Activated T-helper 1 cell treated with anti-CD3 and anti-CD28 coated beads, Interleukin-12 subunit alpha, Interleukin-12 subunit beta, Interleukin-2, Interleukin-4 antibody, amounts not matched to agents 30 ng/mL and 10 ng/mL and 1 ng/mL, durations not matched to agents 14 hours and 24 hours and 36 hours (primary cell): ENCODE results near the gene OTUB2. TPM values are rescaled to one million over a fixed set of nuclear protein-coding genes. Genes with fewer than 3 reads are reported as not detected.
A peak's percentile ranks its signal among the peaks of the same experiment; 100 is the strongest.

Source experiments
- DNase-seq: peaks from one replicate; pipeline ENCODE4 v3.0.0; 2021; ENCODE audit warnings: low spot score
- H3K27ac Mint-ChIP-seq: one replicate; pipeline ENCODE4 v1.8.0; 2021; ENCODE audit warnings: mild to moderate bottlenecking, mixed read lengths
- H3K27me3 Mint-ChIP-seq: one replicate; pipeline ENCODE4 v1.8.0; 2022; ENCODE audit warnings: mild to moderate bottlenecking, moderate library complexity, mixed read lengths; ENCODE audit not compliant: insufficient read depth
- H3K36me3 Mint-ChIP-seq: one replicate; pipeline ENCODE4 v1.8.0; 2021; ENCODE audit warnings: low read depth, mixed read lengths
- H3K4me1 Mint-ChIP-seq: one replicate; pipeline ENCODE4 v1.8.0; 2021; ENCODE audit warnings: low read depth, mixed read lengths
- H3K4me3 Mint-ChIP-seq: one replicate; pipeline ENCODE4 v1.8.0; 2021; ENCODE audit warnings: mild to moderate bottlenecking, moderate library complexity, mixed read lengths
- H3K9me3 Mint-ChIP-seq: one replicate; pipeline ENCODE4 v1.8.0; 2021; ENCODE audit warnings: mixed read lengths
- intact Hi-C: fragments of 100-400 bp; cut with micrococcal nuclease; formaldehyde crosslinking; loops from one replicate; pipeline ENCODE4 v1.15.1; 2024
- total RNA-seq: library from RNA; stranded (reverse); gene quantifications from 2 replicates; pipeline ENCODE4 v1.2.3, GENCODE V29; 2022

The OTUB2 gene
- total RNA-seq, 1 donor from 2014 or later = 1.5 TPM

DNA sequence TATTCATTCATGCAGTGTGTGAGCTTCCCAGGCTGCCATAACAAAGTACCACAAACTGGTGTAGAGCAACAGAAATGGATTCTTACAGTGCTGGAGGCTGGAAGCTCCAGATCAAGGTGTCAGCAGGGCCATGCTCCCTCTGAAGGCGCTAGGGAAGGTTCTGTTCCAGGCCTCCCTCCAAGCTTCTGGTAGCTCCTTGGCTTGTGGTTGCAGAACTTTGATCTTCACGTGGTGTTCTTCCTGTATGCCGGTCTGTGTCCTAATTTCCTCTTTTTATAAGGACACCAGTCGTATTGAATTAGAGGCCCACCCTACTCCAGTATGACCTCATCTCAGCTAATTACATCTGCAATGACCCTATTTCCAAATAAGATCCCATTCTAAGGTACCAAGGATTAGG is 3.1 kb downstream of the OTUB2 start:
- H3K27ac Mint-ChIP-seq = no peak overlapping the region
- H3K4me3 Mint-ChIP-seq = no peak overlapping the region
- intact Hi-C loops = loop anchor here (5.0 kb wide), 1 partner anchor 148 kb away; no protein-coding TSS in a partner anchor
- no peak for DNase-seq
- H3K4me1 Mint-ChIP-seq = peaks cover 20% of the 10 kb centered on the region
- H3K36me3 Mint-ChIP-seq = peaks cover 5% of the 10 kb centered on the region
- H3K27me3 Mint-ChIP-seq = no peaks in the 10 kb centered on the region
- H3K9me3 Mint-ChIP-seq = no peaks in the 10 kb centered on the region

DNA sequence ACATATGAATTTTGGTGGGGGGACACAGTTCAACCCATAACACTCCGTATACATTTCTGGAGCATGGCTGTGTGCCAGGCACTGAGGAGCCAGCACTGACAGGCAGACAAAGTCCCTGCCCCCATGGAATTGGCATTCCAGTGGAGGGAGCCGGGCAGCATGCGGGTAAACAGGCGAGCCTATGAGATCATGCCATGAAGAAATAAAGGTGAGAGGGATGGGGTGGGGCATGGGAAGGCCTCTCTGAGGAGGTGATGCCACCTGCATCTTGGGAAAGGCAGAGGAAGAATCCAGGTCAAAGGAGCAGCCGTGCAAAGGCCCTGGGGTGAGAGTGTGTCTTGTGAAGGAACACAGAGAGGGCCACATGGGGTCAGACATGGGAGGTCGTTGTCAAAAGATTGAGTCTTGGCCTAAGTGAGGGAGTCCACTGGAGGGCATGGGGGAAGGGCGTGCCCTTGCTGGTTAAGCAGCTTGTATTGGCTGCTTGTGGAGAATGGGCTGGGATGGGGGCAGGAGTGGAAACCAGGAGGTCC is 3.6 kb downstream of the OTUB2 start:
- Mint-ChIP-seq H3K36me3 (peaks cover 5% of the 10 kb centered on the region), H3K4me3 (no peak overlapping the region), H3K27ac (no peak overlapping the region), H3K4me1 (peaks cover 20% of the 10 kb centered on the region), H3K27me3 (no peaks in the 10 kb centered on the region), H3K9me3 (no peaks in the 10 kb centered on the region)
- DNase-seq = no peak
- intact Hi-C loops = loop anchor here (5.0 kb wide), 1 partner anchor 148 kb away; no protein-coding TSS in a partner anchor

DNA sequence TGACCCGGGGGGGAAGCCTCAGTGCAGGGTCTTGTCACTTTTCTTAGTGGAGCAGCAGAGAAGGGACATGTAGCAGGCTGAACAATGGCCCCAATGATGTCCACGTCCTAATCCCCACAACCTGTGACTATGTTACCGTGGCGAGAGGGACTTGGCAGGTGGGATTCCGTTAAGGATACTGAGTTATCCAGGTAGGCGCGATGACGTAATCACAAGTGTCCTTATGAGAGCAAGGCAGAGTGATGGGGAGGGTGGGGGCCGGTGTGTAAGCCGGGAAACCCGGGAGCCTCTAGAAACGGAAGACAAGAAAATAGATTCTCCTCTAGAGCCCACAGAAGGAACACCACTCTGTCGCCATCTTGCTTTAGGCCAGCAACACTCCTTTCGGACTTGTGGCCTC is 4.4 kb downstream of the OTUB2 start:
- Mint-ChIP-seq H3K36me3 (peaks cover 5% of the 10 kb centered on the region), H3K27me3 (no peaks in the 10 kb centered on the region), H3K4me1 (peaks cover 19% of the 10 kb centered on the region), H3K27ac (no peak overlapping the region), H3K9me3 (no peaks in the 10 kb centered on the region), H3K4me3 (no peak overlapping the region)
- intact Hi-C loops = no loop called here
- DNase-seq = no peak

DNA sequence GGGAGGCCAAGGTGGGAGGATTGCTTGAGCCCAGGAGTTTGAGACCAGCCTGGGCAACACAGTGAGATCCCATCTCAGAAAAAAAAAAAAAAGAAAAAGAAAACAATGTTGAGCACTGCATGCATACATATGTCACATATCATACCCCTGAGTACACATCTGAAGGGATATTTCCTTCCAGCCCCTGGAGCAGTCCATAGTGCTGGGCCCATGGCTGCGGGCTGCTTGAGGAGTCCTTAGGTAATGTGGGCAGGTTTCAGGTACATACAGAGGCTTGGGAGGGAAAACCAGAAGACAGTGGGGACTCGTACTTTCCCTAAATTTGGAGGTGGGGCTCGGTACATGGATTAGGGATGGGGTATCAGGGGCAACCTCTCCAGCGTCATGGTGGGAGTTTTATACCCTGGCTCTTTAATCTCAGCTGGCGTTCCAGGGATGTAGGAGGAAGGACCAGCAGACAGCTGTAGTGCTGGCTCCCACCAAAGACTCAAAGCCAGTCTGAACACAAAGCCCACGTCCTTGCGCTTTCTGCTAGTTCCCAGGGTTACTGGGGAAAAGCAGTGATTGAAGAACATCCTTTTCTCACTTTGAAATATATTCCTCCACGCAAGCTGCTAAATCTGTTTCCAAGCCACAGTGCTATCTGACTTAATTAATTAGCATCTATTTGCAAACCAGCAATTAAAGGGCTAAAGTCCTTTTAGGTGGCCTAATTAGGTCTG is 5.2 kb downstream of the OTUB2 start:
- H3K27me3 Mint-ChIP-seq = no peaks in the 10 kb centered on the region
- H3K9me3 Mint-ChIP-seq = no peaks in the 10 kb centered on the region
- H3K4me3 Mint-ChIP-seq = no peak overlapping the region
- intact Hi-C loops = no loop called here
- H3K27ac Mint-ChIP-seq = no peak overlapping the region
- peaks cover 5% of the 10 kb centered on the region for H3K36me3 Mint-ChIP-seq
- no peak for DNase-seq
- peaks cover 13% of the 10 kb centered on the region for H3K4me1 Mint-ChIP-seq

DNA sequence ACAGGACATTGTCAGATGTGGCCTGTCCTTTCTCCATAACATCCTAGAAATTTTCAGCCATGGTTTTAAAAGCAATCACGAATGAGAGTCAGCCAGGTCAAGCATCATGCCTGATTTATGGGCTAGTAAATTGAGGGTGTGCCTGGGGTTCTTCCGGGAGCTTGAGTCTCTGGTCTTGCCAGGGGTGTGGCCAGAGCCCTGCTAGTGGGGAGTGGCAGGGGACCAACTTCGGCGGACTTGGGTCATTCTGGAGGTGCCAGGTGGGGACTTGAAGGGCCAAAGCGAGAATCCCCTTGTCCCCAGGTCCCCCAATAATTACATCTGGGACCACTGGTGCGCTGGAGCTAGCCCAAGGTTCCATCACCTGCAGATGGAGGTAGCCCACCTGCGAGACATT is 5.7 kb downstream of the OTUB2 start:
- Mint-ChIP-seq H3K4me1 (peaks cover 17% of the 10 kb centered on the region), H3K9me3 (no peaks in the 10 kb centered on the region), H3K4me3 (no peak overlapping the region), H3K27ac (no peak overlapping the region), H3K27me3 (no peaks in the 10 kb centered on the region), H3K36me3 (peaks cover 5% of the 10 kb centered on the region)
- intact Hi-C loops = no loop called here
- DNase-seq = no peak

DNA sequence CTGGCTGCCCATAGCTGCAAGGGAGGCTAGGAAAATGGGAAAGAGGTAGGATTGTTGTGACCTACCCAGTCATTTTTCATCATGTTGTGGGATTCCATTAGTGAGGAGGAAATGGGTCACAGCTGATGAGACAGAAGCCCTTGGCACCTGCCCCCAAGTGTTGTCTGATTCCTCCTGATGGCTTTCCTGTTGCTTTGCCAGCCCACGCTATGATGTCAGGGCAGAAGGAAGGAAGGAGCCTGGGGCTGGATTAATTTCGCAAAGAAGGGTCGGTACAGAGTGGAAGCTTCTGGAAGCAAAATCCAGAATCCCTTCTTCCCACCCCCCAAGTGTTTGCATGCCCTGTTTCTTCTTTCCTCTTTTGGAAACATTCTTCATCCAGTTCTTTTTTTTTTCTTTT is 8.7 kb downstream of the OTUB2 start:
- Mint-ChIP-seq H3K27me3 (no peaks in the 10 kb centered on the region), H3K4me1 (peaks cover 5% of the 10 kb centered on the region), H3K27ac (no peak overlapping the region), H3K36me3 (peaks cover 2% of the 10 kb centered on the region), H3K4me3 (no peak overlapping the region), H3K9me3 (no peaks in the 10 kb centered on the region)
- no peak for DNase-seq
- intact Hi-C loops = no loop called here

DNA sequence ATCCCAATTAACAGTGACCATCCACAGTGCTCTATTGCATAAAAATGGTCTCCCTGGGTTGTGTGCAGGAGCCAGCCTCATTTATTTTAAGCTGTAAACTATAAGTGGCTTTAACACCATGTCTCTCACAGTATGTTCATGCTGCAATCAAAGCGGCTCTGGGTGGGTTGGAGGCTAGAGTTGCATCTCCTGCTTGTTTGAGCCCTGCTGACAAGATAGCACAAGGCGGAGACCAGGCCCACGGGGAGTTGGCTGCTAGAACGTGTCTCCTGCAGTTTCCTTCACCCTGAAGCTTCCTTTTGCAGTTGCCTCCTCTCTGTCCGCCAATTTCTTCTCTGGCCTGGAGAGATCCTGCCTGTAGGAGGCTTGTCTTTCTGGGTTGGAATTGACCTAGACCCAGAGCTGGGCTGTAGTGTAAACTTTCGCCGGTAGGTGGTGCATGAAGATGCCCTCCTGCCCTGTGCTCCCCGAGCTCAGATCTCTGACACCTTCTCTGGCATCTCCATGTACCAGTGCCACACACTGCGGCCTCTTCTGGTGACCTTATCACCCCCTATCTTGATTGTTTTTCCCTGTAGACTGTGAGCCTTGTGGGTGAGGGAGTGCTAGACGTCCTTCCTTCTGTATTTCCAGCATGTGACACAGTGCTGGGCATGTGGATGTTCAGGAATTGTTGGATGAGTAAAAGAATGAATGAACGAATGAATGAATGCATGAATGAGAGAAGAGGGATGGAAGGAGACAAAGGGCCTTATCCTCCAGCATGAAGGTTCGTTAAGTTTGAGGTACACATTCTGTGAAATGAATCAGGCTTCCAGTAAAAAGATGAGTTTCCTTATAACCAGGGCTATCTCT is 10.4 kb downstream of the OTUB2 start:
- intact Hi-C loops = loop anchor here (1.0 to 2.0 kb wide), 3 partner anchors 20 to 144 kb away; no protein-coding TSS in a partner anchor
- Mint-ChIP-seq H3K4me3 (no peak overlapping the region), H3K27ac (no peak overlapping the region)

DNA sequence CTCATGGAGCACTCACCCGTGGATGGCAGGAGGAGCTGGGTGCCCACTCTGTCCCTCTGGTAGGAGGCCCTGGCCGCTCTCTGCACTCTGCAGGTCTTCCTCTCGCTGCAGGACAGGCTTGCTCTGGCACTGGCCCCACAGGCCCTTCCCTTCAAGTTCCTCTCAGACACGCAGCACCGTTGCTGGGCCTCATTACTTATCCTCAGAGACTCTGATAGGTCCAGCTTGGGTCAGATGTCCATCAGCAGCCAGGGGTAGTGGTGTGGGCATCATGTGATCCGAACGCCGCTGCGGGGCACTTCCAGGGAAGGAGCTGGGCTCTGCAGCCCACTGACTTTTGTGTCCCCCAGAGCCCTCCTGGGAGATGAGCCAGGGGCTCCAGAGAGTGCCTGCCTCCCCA is 11.8 kb downstream of the OTUB2 start:
- Mint-ChIP-seq H3K9me3 (no peaks in the 10 kb centered on the region), H3K27me3 (no peaks in the 10 kb centered on the region)

More for the DNA sequence above, 10.4 kb downstream of the OTUB2 start:
- Mint-ChIP-seq H3K4me1 (peaks cover 5% of the 10 kb centered on the region), H3K9me3 (no peaks in the 10 kb centered on the region), H3K36me3 (peaks cover 2% of the 10 kb centered on the region), H3K27me3 (no peaks in the 10 kb centered on the region)
- DNase-seq = peak; percentile 62

DNA sequence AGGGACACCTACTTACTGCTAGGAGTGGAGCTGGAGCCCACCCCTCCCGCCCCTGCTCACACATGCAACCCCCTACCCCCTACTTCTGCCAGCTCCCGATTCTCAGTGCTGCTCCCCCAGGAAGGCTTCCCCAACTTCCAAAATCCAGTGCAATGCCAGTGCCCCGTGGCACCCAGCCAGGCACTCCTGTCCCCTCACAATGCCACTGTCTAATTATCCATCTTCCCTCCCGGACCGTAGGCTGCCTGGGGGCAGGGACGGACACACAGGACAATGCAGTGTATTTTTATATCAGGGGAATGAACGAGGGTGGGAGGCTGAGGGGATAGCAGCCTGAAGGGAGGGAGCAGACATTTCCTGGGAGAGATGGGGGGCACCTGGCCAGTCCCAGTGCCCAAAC is 12.4 kb downstream of the OTUB2 start:
- intact Hi-C loops = no loop called here
- Mint-ChIP-seq H3K9me3 (no peaks in the 10 kb centered on the region), H3K4me3 (no peak overlapping the region), H3K4me1 (peaks cover 5% of the 10 kb centered on the region), H3K36me3 (no peaks in the 10 kb centered on the region), H3K27me3 (no peaks in the 10 kb centered on the region), H3K27ac (no peak overlapping the region)
- DNase-seq = no peak

More for the DNA sequence above, 11.8 kb downstream of the OTUB2 start:
- Mint-ChIP-seq H3K27ac (no peak overlapping the region), H3K4me3 (no peak overlapping the region), H3K4me1 (peaks cover 5% of the 10 kb centered on the region), H3K36me3 (no peaks in the 10 kb centered on the region)
- no peak for DNase-seq
- intact Hi-C loops = loop anchor here (2.0 kb wide), 1 partner anchor 19 kb away; no protein-coding TSS in a partner anchor

DNA sequence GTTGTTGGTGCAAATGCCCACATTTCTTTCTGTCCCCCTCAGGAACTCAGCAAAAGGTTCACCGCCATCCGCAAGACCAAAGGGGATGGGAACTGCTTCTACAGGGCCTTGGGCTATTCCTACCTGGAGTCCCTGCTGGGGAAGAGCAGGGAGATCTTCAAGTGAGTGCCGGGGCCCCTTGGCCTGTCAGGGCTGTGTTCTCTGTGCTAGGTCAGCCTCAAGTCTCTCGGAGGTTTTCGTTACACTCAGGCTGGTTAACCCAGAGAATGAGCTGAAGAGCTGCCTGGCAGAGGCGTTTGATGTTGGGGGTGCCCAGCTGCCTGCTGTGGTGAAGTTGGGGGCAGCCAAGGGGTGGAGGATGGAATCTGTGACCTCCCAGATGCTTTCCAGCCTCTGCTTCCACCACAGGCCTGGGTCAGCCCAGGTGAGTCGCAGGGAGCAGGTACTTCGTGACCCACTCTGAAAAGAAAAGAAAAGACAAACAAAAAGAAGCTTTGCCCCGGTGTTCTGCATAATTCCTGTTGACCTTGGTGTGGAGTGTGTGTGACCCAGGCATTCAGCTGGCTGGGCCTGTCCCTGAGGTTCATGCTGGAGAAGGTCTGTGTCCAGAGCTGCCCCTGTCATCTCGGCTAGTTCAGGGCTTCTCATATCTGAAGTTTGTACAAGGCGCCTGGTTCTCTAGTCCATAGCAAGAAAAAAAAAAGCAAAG is 12.9 kb downstream of the OTUB2 start:
- Mint-ChIP-seq H3K4me1 (peaks cover 5% of the 10 kb centered on the region), H3K36me3 (peaks cover 3% of the 10 kb centered on the region), H3K9me3 (no peaks in the 10 kb centered on the region), H3K27me3 (no peaks in the 10 kb centered on the region), H3K27ac (no peak overlapping the region), H3K4me3 (no peak overlapping the region)
- intact Hi-C loops = no loop called here
- DNase-seq = no peak

DNA sequence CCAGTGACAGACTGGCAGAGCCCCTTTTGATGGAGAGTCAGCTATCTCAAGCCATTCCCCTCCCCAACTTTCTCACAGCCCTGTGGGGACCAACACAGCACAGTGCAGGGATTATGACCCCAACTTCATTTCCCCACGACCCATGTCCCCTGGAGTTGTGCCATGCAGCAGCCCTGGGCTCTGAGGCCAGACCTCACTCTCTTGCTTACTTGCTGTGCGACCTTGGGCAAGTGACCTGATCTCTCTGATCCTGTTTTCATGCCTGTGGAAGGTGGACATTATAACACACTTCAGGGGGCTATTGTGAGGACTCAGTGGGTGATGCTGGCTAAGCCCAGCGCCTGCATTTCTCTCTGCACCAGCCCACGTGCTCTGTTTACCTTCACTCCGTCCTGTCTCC is 14.1 kb downstream of the OTUB2 start:
- H3K9me3 Mint-ChIP-seq = no peaks in the 10 kb centered on the region
- peaks cover 5% of the 10 kb centered on the region for H3K36me3 Mint-ChIP-seq
- H3K4me1 Mint-ChIP-seq = peaks cover 5% of the 10 kb centered on the region
- H3K27me3 Mint-ChIP-seq = no peaks in the 10 kb centered on the region
- no peak for DNase-seq
- no peak overlapping the region for H3K4me3 Mint-ChIP-seq
- H3K27ac Mint-ChIP-seq = no peak overlapping the region
- intact Hi-C loops = no loop called here

DNA sequence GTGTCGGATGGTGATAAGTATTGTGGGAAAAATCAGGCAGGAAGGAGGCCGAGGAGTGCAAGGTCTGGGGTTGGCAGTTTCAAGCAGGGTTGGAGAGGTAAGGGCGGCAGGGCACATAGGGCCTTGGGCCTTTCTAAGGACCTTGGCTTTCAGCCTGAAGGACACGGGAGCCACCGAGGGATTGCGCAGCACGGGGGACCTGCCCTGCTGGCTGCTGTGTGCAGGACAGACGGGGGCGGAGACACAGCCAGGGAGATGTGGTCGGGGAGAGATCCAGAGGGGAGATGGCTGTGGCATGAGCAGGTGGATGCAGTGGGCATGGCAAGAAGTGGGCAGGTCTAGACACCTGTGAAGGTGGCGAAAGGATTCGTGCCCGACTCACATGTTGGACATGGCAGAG is 14.7 kb downstream of the OTUB2 start:
- Mint-ChIP-seq H3K27ac (peak overlapping the region; percentile 6), H3K36me3 (peaks cover 5% of the 10 kb centered on the region)

More for the DNA sequence above, 14.7 kb downstream of the OTUB2 start:
- Mint-ChIP-seq H3K4me1 (peaks cover 5% of the 10 kb centered on the region), H3K9me3 (no peaks in the 10 kb centered on the region), H3K4me3 (no peak overlapping the region), H3K27me3 (no peaks in the 10 kb centered on the region)
- DNase-seq = no peak
- intact Hi-C loops = no loop called here
